GM12878 (cell line): Measurements from ENCODE around the gene SRPK2. TPM values are rescaled to one million over a fixed set of nuclear protein-coding genes. Genes with fewer than 3 reads are reported as not detected.

ENCODE experiments used
- ATAC-seq: fragments of 200-7000 bp; cut with Tn5 transposase; 3 replicates; pipeline ENCODE4 v1.9.1; 2020; ENCODE audit warnings: mild to moderate bottlenecking, moderate library complexity
- BruUV-seq: library from RNA; stranded (reverse); fragments of 400-500 nt; replicated peaks from 2 replicates; lab custom pipeline; 2021; lab: Mats Ljungman, UMichigan
- CTCF ChIA-PET: fragments of 300-600 bp; sonication (Branson Sonifier 250); formaldehyde crosslinking; extraction: SDS; loops from one replicate; lab custom pipeline; 2021; ENCODE audit warnings: inconsistent platforms; lab: Yijun Ruan, JAX
- POLR2A ChIA-PET: fragments of 350-600 bp; formaldehyde crosslinking; extraction: SDS; loops from one replicate; lab custom pipeline; 2021; ENCODE audit warnings: inconsistent platforms; lab: Charles Lee
- RAD21 ChIA-PET: fragments of 300-600 bp; sonication (Branson Sonifier 250); formaldehyde crosslinking; loops from one replicate; lab custom pipeline; 2023; ENCODE audit warnings: antibody characterized with exemption; ENCODE audit not compliant: unreplicated experiment; lab: Charles Lee
- SMC1A ChIA-PET: fragments of 300-600 bp; sonication (Branson Sonifier 250); formaldehyde crosslinking; loops from one replicate; lab custom pipeline; 2023; ENCODE audit not compliant: unreplicated experiment, uncharacterized antibody; lab: Charles Lee
- DNase-seq: peaks from one replicate; pipeline ENCODE4 v3.0.0-alpha.2; 2011; ENCODE audit warnings: low read depth, low spot score
- FAIRE-seq: peaks from 3 replicates; lab custom pipeline; 2011; peaks lifted over from hg19 to GRCh38; lab: Jason Lieb, UNC
- H2AFZ ChIP-seq: 2 replicates; pipeline ENCODE4 v1.6.0; 2011; ENCODE audit warnings: low read depth, low read length, control low read depth; ENCODE audit not compliant: control insufficient read depth
- H3K27ac ChIP-seq: 2 replicates; pipeline ENCODE4 v1.5.1; 2011; ENCODE audit warnings: control low read depth; ENCODE audit not compliant: control insufficient read depth, insufficient read depth
- H3K27me3 ChIP-seq, 2 experiments: replicated peaks in 1 of 2; 2 replicates each; pipeline versions ENCODE4 v1.6.0 to v1.6.1; 2011; ENCODE audit warnings: low read length in 1 of 2; ENCODE audit not compliant: control insufficient read depth in 2 of 2, insufficient read depth in 2 of 2
- H3K36me3 ChIP-seq, 2 experiments: 2 replicates each; pipeline ENCODE4 v1.5.1; 2011; ENCODE audit warnings: low read length in 1 of 2; ENCODE audit not compliant: control insufficient read depth in 2 of 2, insufficient read depth in 2 of 2
- H3K4me1 ChIP-seq: 2 replicates; pipeline ENCODE4 v1.6.1; 2011; ENCODE audit warnings: mild to moderate bottlenecking, low read length, moderate library complexity, mixed read lengths; ENCODE audit not compliant: control insufficient read depth, insufficient read depth
- H3K4me2 ChIP-seq: 2 replicates; pipeline ENCODE4 v1.6.0; 2011; ENCODE audit warnings: control low read depth; ENCODE audit not compliant: control insufficient read depth, insufficient read depth
- H3K4me3 ChIP-seq: fragments of 200-600 bp; sonication (generic); 2 replicates; pipeline ENCODE4 v1.5.1; 2016
- H3K79me2 ChIP-seq: 2 replicates; pipeline ENCODE4 v1.6.0; 2011; ENCODE audit warnings: low read length; ENCODE audit not compliant: control insufficient read depth, insufficient read depth
- H3K9ac ChIP-seq: 2 replicates; pipeline ENCODE4 v1.8.0; 2011; ENCODE audit warnings: low read length, control low read depth, mixed read lengths; ENCODE audit not compliant: control insufficient read depth, insufficient read depth
- H3K9me3 ChIP-seq: replicated peaks from 3 replicates; pipeline ENCODE4 v1.5.1; 2011; ENCODE audit warnings: mild to moderate bottlenecking, low read length; ENCODE audit not compliant: control insufficient read depth, insufficient read depth
- H4K20me1 ChIP-seq: 2 replicates; pipeline ENCODE4 v1.6.0; 2011; ENCODE audit not compliant: control insufficient read depth, insufficient read depth
- ATF7 ChIP-seq: fragments of 450-650 bp; IDR thresholded peaks from 2 replicates; pipeline ENCODE4 v1.6.1; 2016; ENCODE audit warnings: low read depth, mild to moderate bottlenecking
- ZNF24 ChIP-seq: fragments of 450-650 bp; IDR thresholded peaks from 2 replicates; pipeline ENCODE4 v1.6.1; 2017; ENCODE audit warnings: antibody characterized with exemption, mild to moderate bottlenecking
- WGBS: methylation state at CpG from one replicate; pipeline ENCODE4 v1.1.6; 2016; ENCODE audit warnings: low lambda C conversion rate; ENCODE audit not compliant: insufficient replicate concordance, insufficient coverage; ENCODE audit errors: missing lambda C conversion rate; 5-methylcytosine and 5-hydroxymethylcytosine counted together
- in situ Hi-C: fragments of 300-500 bp; cut with MboI; formaldehyde crosslinking; loops from 9 replicates; pipeline ENCODE4 v1.14.3; 2018; ENCODE audit warnings: mixed read lengths
- intact Hi-C: fragments of 100-400 bp; cut with micrococcal nuclease; formaldehyde crosslinking; loops from one replicate; pipeline ENCODE4 v1.14.2; 2022; ENCODE audit not compliant: unreplicated experiment
- polyA plus RNA-seq, 11 experiments: library from polyadenylated mRNA; depleted of rRNA in 4 of 11; unstranded in 6 of 11; stranded (reverse) in 5 of 11; fragments of >200 nt; fragmentation: Nextera tagmentation in 4 of 11; fragmentation: Illumina TruSeq in 1 of 11; extraction: Ambion mirVana in 4 of 11; extraction: Trizol in 1 of 11; gene quantifications; 1 replicate in 1 of 11; 2 replicates in 10 of 11; pipeline versions ENCODE4 v1.2.1 to v1.2.3, GENCODE V29; 2011 to 2016; ENCODE audit warnings: inconsistent platforms in 2 of 11, missing spikeins in 2 of 11, low read depth in 1 of 11
- total RNA-seq, 4 experiments: library from RNA; depleted of rRNA in 3 of 4; stranded (reverse); fragments of >200 nt in 3 of 4; fragmentation: Illumina TruSeq in 1 of 4; extraction: Trizol in 1 of 4; gene quantifications; 2 replicates each; pipeline versions ENCODE4 v1.2.1 to v1.2.3, GENCODE V29; 2013 to 2021
- TF ChIP-seq, protein P1 (sequence below): fragments of 450-650 bp; IDR thresholded peaks from 2 replicates; pipeline ENCODE4 v1.6.1; 2017; ENCODE audit warnings: borderline replicate concordance

Gene SRPK2
- total and polyA plus RNA-seq, 10 of the 15 experiments (the other 5 are each of a cell fraction or from before 2014, with no cell fraction given) = 13.2 to 32.8 (median 24.5) TPM

DNA sequence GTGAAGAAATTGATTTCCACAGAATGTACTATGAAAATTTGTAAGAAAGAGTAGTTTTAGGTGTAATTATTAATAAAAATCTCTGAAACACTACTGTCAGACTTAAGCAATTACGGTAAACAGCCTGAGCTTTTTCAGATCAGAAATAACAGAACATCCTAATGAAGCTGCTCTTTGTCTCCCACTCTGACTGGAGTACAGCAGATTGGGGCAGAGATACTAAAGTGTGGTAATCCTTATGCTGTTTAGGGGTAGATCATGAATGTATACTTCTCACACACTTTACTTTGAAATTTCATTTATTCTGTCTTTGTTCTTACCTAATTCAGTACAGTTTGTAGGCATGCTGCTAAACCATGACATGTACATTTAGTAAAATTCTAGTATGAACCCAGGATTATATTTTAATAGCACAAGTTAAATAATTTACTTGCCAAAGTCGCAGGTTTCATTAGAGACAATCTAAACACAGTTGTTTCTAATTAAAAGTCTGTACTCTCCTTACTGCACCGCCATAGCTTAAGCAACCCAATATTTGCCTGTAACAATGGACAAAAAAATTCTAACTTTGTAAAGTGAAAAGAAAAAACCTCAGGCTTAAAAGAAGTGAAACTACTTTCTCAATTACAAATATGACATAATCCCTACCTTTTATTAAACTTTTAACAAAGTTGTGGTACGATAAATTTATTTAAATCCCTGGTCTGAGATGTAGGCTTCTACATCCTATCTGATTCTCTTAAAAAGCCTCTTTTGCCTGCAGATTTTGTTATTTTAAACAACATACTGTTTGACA lies 286.0 kb downstream of the SRPK2 start:
- intact Hi-C loops = loop anchor here (5.0 kb wide), 2 partner anchors 120 to 180 kb away; no protein-coding TSS in a partner anchor
- WGBS = 99% methylated on average over 4 of the region's 4 CpGs

More for the DNA sequence above, 286.0 kb downstream of the SRPK2 start:
- DNase-seq (no peak), FAIRE-seq (no peak), ATAC-seq (peak; percentile 28)
- ChIA-PET RAD21 (interaction anchor here (0.7 to 5.5 kb wide), 3 partner anchors 17 to 1171 kb away, joined by 3 to 44 read pairs (median 3); no protein-coding TSS in a partner anchor), CTCF (interaction anchor here (1.4 kb wide), 1 partner anchor 121 kb away, joined by 8 read pairs; no protein-coding TSS in a partner anchor), POLR2A (no interaction called here), SMC1A (interaction anchor here (1.0 to 1.8 kb wide), 3 partner anchors 27 to 119 kb away, joined by 3 to 6 read pairs (median 4); no protein-coding TSS in a partner anchor)
- Histone ChIP-seq H4K20me1 (no peaks in the 10 kb centered on the region), H3K4me3 (no peak overlapping the region), H3K79me2 (no peaks in the 10 kb centered on the region; the same call in none of the 2 replicates), H3K27me3 (no peaks in the 10 kb centered on the region), H2AFZ (no peak overlapping the region), H3K9ac (no peak overlapping the region), H3K4me1 (peaks cover 26% of the 10 kb centered on the region; the same call in 1 of the 2 replicates), H3K4me2 (no peak overlapping the region), H3K27ac (no peak overlapping the region), H3K36me3 (peaks cover 7 to 29% of the 10 kb centered on the region in 2 experiments), H3K9me3 (no peaks in the 10 kb centered on the region)
- TSS peak; percentile 2 for BruUV-seq
- in situ Hi-C loops = no loop called here
- TF ChIP-seq ATF7 (peak; percentile 75), ZNF24 (0 out of 2 replicates have a peak, but pooled peaks have one; percentile 12)
- TF ChIP-seq, protein P1, sequence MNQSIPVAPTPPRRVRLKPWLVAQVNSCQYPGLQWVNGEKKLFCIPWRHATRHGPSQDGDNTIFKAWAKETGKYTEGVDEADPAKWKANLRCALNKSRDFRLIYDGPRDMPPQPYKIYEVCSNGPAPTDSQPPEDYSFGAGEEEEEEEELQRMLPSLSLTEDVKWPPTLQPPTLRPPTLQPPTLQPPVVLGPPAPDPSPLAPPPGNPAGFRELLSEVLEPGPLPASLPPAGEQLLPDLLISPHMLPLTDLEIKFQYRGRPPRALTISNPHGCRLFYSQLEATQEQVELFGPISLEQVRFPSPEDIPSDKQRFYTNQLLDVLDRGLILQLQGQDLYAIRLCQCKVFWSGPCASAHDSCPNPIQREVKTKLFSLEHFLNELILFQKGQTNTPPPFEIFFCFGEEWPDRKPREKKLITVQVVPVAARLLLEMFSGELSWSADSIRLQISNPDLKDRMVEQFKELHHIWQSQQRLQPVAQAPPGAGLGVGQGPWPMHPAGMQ = no peak
